Measurements from ENCODE around the gene NUFIP1. TPM values are rescaled to one million over a fixed set of nuclear protein-coding genes. Genes with fewer than 3 reads are reported as not detected.

The NUFIP1 gene
- 5.5 to 7.8 TPM (median 6.0 TPM) in 5 replicates for total RNA-seq (2022; extraction: Qiagen RNA extraction)

DNA sequence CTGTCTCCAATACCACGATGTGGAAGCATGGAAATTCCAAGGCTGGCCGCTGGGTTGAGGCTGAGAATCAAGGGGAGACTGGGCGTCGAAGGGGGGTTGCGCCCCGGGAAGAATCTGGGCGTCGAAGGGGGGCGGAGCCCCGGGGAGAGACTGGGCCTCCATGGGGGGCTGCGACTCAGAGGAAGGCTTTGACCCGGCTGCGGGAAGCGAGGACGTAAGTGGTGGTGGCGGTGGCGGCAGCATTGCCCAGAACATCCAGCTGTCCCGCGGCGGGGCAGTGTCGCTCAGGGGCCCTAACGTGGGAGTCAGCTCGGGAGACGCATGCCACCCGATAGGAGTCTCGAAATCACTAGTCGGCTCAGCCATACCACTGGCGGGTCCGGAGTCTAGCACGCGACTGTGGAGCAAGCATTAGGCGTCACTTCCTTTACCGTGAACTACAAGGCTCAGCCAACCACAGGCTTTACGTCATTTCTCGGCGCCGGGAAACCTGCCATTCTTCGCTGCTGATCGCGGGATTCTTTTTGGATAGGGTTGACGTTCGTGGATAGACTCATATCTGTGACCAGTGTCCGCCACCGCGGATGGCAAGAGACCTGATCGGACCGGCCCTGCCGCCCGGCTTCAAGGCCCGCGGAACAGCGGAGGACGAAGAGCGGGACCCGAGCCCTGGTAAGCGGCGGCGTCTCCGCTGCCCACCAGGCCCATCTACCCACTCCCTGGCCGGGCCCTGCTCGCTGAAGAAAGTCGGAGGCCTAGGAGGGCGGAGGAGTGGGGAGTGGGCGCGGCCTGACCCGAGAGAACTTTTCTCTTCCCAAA, at the start of gene NUFIP1, which contains the start of gene GPALPP1:
Gene NUFIP1 (minus strand): TSS at position 401 of the 819 bp plus-strand sequence. CDS start 35 bp downstream, at position 366.
Gene GPALPP1 (plus strand): TSS at position 468 of the 819 bp plus-strand sequence. CDS start 117 bp downstream, at position 585.

Other genes starting within 250 kb of the NUFIP1 start
- gene GPALPP1, start 67 bp upstream of the NUFIP1 start, total RNA-seq (2022; extraction: Qiagen RNA extraction), result 8.5 to 14.0 TPM (median 10.0 TPM) in 5 replicates
- 18.7 to 26.9 TPM (median 19.3 TPM) in 5 replicates for gene GTF2F2, start 131.0 kb upstream of the NUFIP1 start, total RNA-seq (2022; extraction: Qiagen RNA extraction)
- gene KCTD4, start 211.6 kb upstream of the NUFIP1 start, total RNA-seq (2022; extraction: Qiagen RNA extraction), result not detected in 5 replicates